Measurements from ENCODE around the gene CLDN7.

CLDN7 gene

GRCh38 chr17:7262192-7262934 is at the start of gene CLDN7:
Gene CLDN7 (minus strand): TSS chr17:7262478. CDS start chr17:7262043, 435 bp downstream.
- DNase-seq (ENCODE audit: low spot score in 2 of 2): no peak
- Mint-ChIP-seq H3K4me1 (peaks cover 14% of the 10 kb centered on the region), H3K27me3 (peaks cover 15% of the 10 kb centered on the region), H3K36me3 (peaks cover 2% of the 10 kb centered on the region), H3K9me3 (no peaks in the 10 kb centered on the region), H3K4me3 (peak within 1 kb of the TSS; percentile 85), H3K27ac (peak within 1 kb of the TSS; percentile 69)
- peak; percentile 21 for ATAC-seq (ENCODE audit: low read depth)

- Mint-ChIP-seq H3K4me1 (peaks cover 44% of the 10 kb centered on the region), H3K27ac (peak overlapping the region; percentile 92), H3K36me3 (peaks cover 39% of the 10 kb centered on the region), H3K9me3 (no peaks in the 10 kb centered on the region), H3K4me3 (peak overlapping the region; percentile 83), H3K27me3 (no peaks in the 10 kb centered on the region)
- ATAC-seq (ENCODE audit: low read depth) (no peak), DNase-seq (ENCODE audit: low spot score in 2 of 2) (no peak)
Measured at GRCh38 chr17:7311110-7311705, 48.9 kb upstream of the CLDN7 start.

DNA sequence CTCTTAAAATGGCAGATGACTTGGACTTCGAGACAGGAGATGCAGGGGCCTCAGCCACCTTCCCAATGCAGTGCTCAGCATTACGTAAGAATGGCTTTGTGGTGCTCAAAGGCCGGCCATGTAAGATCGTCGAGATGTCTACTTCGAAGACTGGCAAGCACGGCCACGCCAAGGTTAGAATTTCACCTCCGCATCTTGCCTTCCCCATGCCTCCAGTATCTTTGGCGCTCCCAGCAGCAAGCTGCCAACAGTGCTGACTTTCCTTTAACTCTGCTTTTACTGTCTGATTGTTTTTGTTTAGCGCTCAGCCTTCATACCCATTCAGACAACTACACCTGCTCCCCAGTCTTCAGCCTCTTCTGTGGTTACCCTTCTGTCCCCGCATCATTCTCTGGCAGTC is 47.4 kb upstream of the CLDN7 start:
- Mint-ChIP-seq H3K4me1 (peaks cover 41% of the 10 kb centered on the region), H3K4me3 (peak overlapping the region; percentile 88), H3K36me3 (peaks cover 37% of the 10 kb centered on the region), H3K27me3 (no peaks in the 10 kb centered on the region), H3K9me3 (no peaks in the 10 kb centered on the region), H3K27ac (peak overlapping the region; percentile 97)
- no peak for ATAC-seq (ENCODE audit: low read depth)
- no peak for DNase-seq (ENCODE audit: low spot score in 2 of 2)

DNA sequence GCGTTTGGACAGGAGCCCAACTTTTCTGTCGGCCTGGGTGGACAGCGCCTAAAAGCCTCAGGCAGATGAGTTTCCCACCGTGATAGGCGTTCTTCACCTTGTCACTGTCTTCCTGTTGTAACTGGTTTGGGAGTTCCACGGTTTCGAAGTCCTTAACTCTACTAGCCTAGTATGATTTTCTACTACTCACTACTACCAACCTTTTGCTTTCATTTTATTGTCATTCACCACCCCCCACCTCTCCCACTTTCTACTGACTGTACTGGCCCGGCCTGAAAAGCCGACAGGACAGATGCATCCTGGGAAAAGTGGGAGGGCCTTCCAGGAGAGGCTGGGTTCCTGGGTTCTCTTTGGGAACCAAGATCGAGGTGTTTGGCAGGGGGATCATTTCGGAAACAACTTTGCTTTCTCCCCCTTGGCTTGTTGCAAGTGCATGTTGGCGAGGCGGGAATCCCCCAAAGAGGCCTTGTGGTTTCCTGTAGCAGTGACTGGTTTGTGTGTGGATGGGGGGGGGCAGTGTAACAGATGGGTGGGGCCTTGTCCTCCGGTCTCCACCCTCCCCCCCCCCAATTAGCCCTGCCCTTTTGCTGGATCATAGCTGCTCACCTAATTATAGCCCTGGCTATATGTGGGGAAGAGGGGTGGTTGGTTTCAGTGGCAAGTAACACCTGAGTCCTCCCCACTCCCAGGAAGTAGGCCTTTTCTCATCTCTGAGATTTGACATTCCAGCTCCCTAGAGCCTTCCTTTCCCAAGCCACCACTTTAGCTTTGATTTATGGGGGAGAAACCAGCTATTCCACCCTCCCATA is 46.6 kb upstream of the CLDN7 start:
- H3K27me3 Mint-ChIP-seq: no peaks in the 10 kb centered on the region
- H3K36me3 Mint-ChIP-seq: peaks cover 35% of the 10 kb centered on the region
- ATAC-seq (ENCODE audit: low read depth): peak; percentile 32
- H3K4me3 Mint-ChIP-seq: peak overlapping the region; percentile 88
- H3K27ac Mint-ChIP-seq: peak overlapping the region; percentile 97
- peaks cover 35% of the 10 kb centered on the region for H3K4me1 Mint-ChIP-seq
- no peaks in the 10 kb centered on the region for H3K9me3 Mint-ChIP-seq
- peak; percentile 74 to 85 for DNase-seq (ENCODE audit: low spot score in 2 of 2)

DNA sequence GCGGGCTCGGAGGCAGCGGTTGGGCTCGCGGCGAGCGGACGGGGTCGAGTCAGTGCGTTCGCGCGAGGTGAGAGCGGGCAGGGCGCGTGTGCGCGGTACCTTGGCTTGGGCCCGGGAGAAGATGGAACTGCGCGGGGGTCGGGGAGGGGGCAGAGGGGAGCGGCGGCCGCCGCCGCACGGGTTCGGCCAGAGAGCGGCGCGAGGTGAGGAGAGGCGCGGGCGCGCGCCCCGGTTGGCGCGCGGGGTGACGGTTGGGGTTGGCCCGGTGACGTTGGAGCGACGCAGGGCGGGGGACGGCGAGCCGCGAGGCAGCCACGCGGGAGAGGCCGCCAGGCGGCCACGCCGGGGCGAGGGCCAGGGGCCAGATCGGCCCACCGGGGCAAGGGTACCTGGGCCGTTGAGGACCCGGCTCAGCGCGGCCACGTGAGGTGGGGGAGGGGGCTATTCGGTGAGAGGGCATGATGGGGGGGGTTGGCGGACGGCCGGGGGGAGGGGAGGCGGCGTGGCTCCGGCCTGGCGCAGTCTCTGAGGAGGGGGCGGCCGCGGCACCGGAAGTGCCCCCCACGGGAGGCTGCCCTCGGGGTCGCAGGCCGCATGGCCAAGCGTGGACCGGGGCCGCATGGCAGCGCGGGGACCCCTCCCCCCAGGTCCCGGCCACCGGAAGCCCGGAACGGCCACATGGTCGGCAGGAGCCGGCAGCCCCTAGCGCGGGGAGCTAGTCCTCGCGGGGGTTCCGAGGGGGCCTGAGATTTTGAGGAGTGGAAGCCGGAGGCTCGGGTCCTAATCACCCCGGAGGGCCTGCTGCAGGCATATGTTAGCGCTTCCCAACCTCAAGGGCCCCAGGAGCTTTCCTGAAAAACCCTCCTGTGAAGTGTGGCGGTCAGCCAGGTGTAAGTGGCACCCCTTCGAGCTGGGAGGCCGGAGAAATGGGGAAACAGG is 45.7 kb upstream of the CLDN7 start:
- H3K4me3 Mint-ChIP-seq: peak overlapping the region; percentile 88
- no peaks in the 10 kb centered on the region for H3K9me3 Mint-ChIP-seq
- H3K27ac Mint-ChIP-seq: peak overlapping the region; percentile 97
- DNase-seq (ENCODE audit: low spot score in 2 of 2) (peak in 1 of 2 donors; percentile 65), ATAC-seq (ENCODE audit: low read depth) (peak; percentile 25)
- no peaks in the 10 kb centered on the region for H3K27me3 Mint-ChIP-seq
- peaks cover 31% of the 10 kb centered on the region for H3K36me3 Mint-ChIP-seq
- peaks cover 32% of the 10 kb centered on the region for H3K4me1 Mint-ChIP-seq

DNA sequence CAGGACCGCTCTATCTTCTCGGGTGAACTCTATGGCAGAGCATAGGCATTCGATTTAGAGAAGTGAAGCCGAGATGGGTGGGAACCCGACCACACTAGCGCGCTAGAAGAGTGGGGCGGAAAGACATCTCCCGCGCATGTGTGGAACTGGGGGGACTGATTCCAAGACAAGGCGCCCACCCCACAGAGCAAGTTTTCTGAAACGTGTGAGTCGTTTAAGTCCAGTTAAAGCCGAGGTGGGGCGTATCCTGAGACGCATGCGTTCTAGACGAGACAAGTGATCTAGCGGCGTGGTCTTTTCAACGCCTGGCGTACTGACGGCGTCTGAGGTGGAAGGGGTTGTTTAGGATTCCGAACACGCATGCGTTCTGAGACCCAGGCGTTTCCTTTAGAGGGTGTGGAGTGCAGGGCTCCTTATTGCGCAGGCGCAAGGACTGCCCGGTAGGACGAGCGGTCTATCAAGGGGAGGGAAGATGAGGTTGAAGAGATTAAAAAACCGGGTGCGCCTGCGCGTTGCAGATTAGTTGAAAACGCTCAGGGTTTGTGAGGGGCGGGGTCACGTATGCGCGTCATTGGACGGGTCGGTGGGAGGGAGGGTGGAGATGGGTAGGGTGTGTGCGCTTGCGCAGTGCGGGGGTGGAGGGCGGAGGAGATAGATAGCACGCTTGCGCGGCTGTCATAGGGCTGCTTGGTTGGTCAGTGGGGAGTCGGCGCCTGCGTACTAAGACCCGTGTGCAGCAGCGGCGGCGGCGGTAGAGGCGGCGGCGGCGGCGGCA is 44.8 kb upstream of the CLDN7 start, which contains the start of gene EIF5A:
TSS of gene EIF5A (plus strand) at position 718 of the 775 bp plus-strand sequence. CDS start 2,008 bp downstream, outside the sequence.
- H3K27me3 Mint-ChIP-seq: no peaks in the 10 kb centered on the region

DNA sequence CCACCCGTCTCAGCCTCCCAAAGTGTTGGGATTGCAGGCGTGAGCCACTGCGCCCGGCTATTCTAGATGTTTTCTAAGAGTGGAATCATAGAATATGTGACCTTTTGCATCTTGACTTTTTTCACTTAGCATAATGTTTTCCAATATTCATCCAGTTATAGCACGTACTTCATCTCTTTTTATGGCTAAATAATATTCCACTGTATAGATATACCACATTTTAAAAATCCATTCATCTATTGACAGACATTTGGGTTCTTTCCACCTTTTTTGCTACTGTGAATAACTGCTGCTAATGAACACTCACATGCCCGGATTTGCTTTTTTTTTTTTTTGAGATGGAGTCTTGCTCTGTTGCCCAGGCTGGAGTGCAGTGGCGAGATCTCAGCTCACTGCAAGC is 41.9 kb upstream of the CLDN7 start:
- Mint-ChIP-seq H3K36me3 (peaks cover 2% of the 10 kb centered on the region), H3K4me3 (no peak overlapping the region), H3K27ac (no peak overlapping the region), H3K9me3 (no peaks in the 10 kb centered on the region), H3K4me1 (peaks cover 2% of the 10 kb centered on the region), H3K27me3 (peaks cover 5% of the 10 kb centered on the region)
- no peak for ATAC-seq (ENCODE audit: low read depth)
- DNase-seq (ENCODE audit: low spot score in 2 of 2): no peak

More for the DNA sequence above, 44.8 kb upstream of the CLDN7 start, which contains the start of gene EIF5A:
- DNase-seq (ENCODE audit: low spot score in 2 of 2) (peak; percentile 96 to 99), ATAC-seq (ENCODE audit: low read depth) (peak; percentile 69)
- no peaks in the 10 kb centered on the region for H3K9me3 Mint-ChIP-seq
- peak within 1 kb of the TSS; percentile 88 for H3K4me3 Mint-ChIP-seq
- peaks cover 24% of the 10 kb centered on the region for H3K36me3 Mint-ChIP-seq
- peaks cover 27% of the 10 kb centered on the region for H3K4me1 Mint-ChIP-seq
- H3K27ac Mint-ChIP-seq: peak within 1 kb of the TSS; percentile 97

- Mint-ChIP-seq H3K4me1 (peaks cover 13% of the 10 kb centered on the region), H3K36me3 (no peaks in the 10 kb centered on the region), H3K27ac (no peak overlapping the region), H3K9me3 (no peaks in the 10 kb centered on the region), H3K27me3 (peaks cover 10% of the 10 kb centered on the region), H3K4me3 (peak overlapping the region; percentile 21)
- DNase-seq (ENCODE audit: low spot score in 2 of 2) (peak; percentile 72 to 76), ATAC-seq (ENCODE audit: low read depth) (peak; percentile 31)
Measured at GRCh38 chr17:7296189-7296861, 34.0 kb upstream of the CLDN7 start.

DNA sequence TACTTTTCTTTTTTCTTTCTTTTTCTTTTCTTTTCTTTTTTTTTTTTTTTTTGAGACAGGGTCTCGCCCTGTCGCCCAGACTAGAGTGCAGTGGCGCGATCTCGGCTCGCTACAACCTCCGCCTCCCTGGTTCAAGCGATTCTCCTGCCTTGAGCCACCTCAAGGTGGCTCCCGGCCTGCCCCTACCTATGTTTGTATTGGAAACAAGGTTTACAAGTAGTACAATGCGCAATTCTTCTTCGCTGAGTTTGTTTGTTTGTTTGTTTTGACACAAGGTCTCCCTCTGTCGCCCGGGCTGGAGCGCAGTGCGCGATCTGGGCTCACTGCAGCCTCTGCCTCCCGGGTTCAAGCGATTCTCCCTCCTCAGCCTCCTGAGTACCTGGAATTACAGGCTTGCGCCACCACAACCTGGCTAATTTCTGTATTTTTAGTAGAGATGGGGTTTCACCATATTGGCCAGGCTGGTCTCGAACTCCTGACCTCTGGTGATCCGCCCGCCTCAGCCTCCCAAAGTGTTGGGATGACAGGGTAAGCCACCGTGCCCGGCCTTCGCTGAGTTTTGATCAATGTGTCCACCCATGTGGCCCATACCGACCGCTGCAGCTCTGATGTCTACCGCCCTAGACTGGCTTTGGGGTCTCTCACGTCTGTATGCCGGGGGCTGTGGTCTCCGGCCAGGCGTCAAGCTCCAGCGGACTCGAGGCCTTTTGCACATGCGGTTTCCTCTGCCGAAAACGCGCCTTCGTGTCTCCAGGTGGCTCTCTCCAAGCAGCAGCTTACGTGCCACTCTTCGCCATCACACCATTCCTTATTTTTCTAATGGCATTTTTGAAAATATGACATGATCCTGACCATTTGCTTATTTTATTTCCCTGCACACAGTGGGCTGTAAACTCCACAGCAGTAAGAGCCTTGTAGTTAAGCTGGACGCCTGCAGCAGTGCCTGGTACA is 33.2 kb upstream of the CLDN7 start:
- Mint-ChIP-seq H3K4me3 (peak overlapping the region; percentile 87), H3K27ac (no peak overlapping the region), H3K27me3 (peaks cover 10% of the 10 kb centered on the region), H3K9me3 (no peaks in the 10 kb centered on the region), H3K36me3 (no peaks in the 10 kb centered on the region), H3K4me1 (peaks cover 13% of the 10 kb centered on the region)
- ATAC-seq (ENCODE audit: low read depth) (peak; percentile 24), DNase-seq (ENCODE audit: low spot score in 2 of 2) (no peak)

- Mint-ChIP-seq H3K4me3 (peak within 1 kb of the TSS; percentile 87), H3K36me3 (no peaks in the 10 kb centered on the region), H3K4me1 (peaks cover 13% of the 10 kb centered on the region), H3K9me3 (no peaks in the 10 kb centered on the region), H3K27me3 (peaks cover 8% of the 10 kb centered on the region), H3K27ac (no peak within 1 kb of the TSS)
- ATAC-seq (ENCODE audit: low read depth) (peak; percentile 76), DNase-seq (ENCODE audit: low spot score in 2 of 2) (peak; percentile 49 to 56)
Measured at GRCh38 chr17:7294614-7295153, 32.4 kb upstream of the CLDN7 start, which contains the start of gene YBX2. Gene YBX2 (minus strand): TSS chr17:7294639. CDS start chr17:7294500, 139 bp downstream.
